Ishikawa (cell line): ENCODE results near the gene HSD3B2.

Experiments
- CEBPB ChIP-seq: IDR thresholded peaks from 2 replicates; pipeline ENCODE4 v1.6.1; 2012
- CREB1 ChIP-seq: IDR thresholded peaks from 2 replicates; pipeline ENCODE4 v1.6.1; 2012; ENCODE audit warnings: low read depth
- EGR1 ChIP-seq: IDR thresholded peaks from 2 replicates; pipeline ENCODE4 v1.6.1; 2012
- EP300 ChIP-seq: IDR thresholded peaks from 2 replicates; pipeline ENCODE4 v1.6.1; 2012; ENCODE audit warnings: borderline replicate concordance
- FOXM1 ChIP-seq: IDR thresholded peaks from 2 replicates; pipeline ENCODE4 v1.6.1; 2012; ENCODE audit warnings: low read depth, borderline replicate concordance
- NFIC ChIP-seq: IDR thresholded peaks from 2 replicates; pipeline ENCODE4 v1.6.1; 2012
- RAD21 ChIP-seq: IDR thresholded peaks from 2 replicates; pipeline ENCODE4 v1.6.1; 2012; ENCODE audit warnings: low read depth
- TAF1 ChIP-seq: IDR thresholded peaks from 2 replicates; pipeline ENCODE4 v1.6.1; 2012; ENCODE audit warnings: low read depth, mild to moderate bottlenecking
- TCF12 ChIP-seq: IDR thresholded peaks from 2 replicates; pipeline ENCODE4 v1.6.1; 2012; ENCODE audit warnings: low read depth
- TEAD4 ChIP-seq: IDR thresholded peaks from 2 replicates; pipeline ENCODE4 v1.6.1; 2012
- YY1 ChIP-seq: IDR thresholded peaks from 2 replicates; pipeline ENCODE4 v1.6.1; 2012; ENCODE audit warnings: low read depth
- ZBTB7A ChIP-seq: IDR thresholded peaks from 2 replicates; pipeline ENCODE4 v1.6.1; 2012; ENCODE audit warnings: low read depth
- TF ChIP-seq, protein P1 (sequence below): IDR thresholded peaks from 2 replicates; pipeline ENCODE4 v1.6.1; 2012
- TF ChIP-seq, protein P2 (sequence below): IDR thresholded peaks from 2 replicates; pipeline ENCODE4 v1.6.1; 2012
- TF ChIP-seq, protein P3 (sequence below): IDR thresholded peaks from 2 replicates; pipeline ENCODE4 v1.6.1; 2012; ENCODE audit warnings: low read depth, mild to moderate bottlenecking

HSD3B2 gene

DNA sequence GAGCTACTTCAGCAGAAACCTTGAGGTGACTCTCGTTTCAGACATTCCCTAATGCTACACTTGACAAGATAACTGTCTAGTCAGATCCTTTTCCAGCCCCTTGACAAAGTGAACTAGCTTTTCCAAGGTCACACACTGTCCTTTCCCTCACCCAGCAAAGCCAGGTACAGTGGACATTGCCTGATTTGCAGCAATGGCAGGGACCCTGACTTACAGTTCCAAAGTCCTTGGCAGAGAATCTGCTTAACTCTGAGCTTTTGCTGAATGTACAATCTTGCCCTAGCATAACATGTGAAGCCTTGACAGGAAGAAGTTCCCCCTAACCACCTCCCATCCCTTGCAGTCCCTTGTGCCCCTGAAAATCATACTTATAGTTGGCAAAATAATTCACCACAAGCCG is 37.1 kb downstream of the HSD3B2 start:
- TF ChIP-seq, protein P1, sequence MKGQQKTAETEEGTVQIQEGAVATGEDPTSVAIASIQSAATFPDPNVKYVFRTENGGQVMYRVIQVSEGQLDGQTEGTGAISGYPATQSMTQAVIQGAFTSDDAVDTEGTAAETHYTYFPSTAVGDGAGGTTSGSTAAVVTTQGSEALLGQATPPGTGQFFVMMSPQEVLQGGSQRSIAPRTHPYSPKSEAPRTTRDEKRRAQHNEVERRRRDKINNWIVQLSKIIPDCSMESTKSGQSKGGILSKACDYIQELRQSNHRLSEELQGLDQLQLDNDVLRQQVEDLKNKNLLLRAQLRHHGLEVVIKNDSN: no peak
- TF ChIP-seq, protein P2, sequence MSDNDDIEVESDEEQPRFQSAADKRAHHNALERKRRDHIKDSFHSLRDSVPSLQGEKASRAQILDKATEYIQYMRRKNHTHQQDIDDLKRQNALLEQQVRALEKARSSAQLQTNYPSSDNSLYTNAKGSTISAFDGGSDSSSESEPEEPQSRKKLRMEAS: no peak
- TF ChIP-seq TAF1 (no peak), FOXM1 (no peak), NFIC (no peak), ZBTB7A (no peak)
- TF ChIP-seq, protein P3, sequence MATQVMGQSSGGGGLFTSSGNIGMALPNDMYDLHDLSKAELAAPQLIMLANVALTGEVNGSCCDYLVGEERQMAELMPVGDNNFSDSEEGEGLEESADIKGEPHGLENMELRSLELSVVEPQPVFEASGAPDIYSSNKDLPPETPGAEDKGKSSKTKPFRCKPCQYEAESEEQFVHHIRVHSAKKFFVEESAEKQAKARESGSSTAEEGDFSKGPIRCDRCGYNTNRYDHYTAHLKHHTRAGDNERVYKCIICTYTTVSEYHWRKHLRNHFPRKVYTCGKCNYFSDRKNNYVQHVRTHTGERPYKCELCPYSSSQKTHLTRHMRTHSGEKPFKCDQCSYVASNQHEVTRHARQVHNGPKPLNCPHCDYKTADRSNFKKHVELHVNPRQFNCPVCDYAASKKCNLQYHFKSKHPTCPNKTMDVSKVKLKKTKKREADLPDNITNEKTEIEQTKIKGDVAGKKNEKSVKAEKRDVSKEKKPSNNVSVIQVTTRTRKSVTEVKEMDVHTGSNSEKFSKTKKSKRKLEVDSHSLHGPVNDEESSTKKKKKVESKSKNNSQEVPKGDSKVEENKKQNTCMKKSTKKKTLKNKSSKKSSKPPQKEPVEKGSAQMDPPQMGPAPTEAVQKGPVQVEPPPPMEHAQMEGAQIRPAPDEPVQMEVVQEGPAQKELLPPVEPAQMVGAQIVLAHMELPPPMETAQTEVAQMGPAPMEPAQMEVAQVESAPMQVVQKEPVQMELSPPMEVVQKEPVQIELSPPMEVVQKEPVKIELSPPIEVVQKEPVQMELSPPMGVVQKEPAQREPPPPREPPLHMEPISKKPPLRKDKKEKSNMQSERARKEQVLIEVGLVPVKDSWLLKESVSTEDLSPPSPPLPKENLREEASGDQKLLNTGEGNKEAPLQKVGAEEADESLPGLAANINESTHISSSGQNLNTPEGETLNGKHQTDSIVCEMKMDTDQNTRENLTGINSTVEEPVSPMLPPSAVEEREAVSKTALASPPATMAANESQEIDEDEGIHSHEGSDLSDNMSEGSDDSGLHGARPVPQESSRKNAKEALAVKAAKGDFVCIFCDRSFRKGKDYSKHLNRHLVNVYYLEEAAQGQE: no peak

DNA sequence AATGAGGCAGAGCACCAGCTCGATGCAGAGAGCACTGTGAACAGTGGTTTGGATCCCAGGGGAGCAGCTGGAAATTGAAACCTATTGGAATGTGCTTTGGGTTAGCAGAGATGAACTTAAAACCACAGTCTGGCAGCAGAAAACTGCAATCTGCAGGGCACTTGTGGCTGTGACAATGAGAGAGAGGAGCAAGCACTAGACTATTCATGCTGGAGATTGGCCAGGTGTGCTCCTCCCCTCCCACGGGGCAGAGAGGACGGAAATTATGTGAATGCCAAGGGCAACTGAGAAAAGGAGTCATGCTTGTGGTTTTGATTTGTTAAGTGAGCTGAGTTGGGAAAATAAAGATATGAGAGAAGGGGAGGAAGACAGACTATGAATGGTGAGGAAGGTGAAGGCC is 38.1 kb downstream of the HSD3B2 start:
- TF ChIP-seq TCF12 (no peak), EGR1 (no peak), NFIC (no peak), RAD21 (no peak), CREB1 (no peak), ZBTB7A (no peak), CEBPB (no peak), YY1 (no peak), TAF1 (no peak), EP300 (no peak), FOXM1 (no peak), TEAD4 (no peak)
- TF ChIP-seq, protein P3: no peak
- TF ChIP-seq, protein P2: no peak
- TF ChIP-seq, protein P1: no peak

DNA sequence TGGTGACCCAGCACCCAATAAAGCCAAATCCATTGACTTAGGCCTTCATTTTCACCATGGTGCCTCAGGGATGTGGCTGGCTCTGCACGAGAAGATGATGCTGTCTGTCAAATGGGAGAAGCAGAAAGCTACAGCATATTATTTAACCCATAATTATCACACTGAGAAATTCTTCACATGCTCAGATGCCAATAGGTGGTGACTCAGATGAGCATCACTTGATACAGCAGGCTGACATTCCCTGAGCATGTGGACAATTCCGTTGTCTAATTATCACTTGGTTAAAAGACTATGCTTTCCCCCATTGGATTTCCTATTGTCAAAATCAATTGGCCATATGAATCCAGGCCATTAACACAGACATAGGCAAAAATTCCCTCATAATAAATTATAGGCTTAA is 48.0 kb downstream of the HSD3B2 start:
- TF ChIP-seq EGR1: no peak
- TF ChIP-seq NFIC: no peak
- no peak for TF ChIP-seq EP300
- no peak for TF ChIP-seq YY1

DNA sequence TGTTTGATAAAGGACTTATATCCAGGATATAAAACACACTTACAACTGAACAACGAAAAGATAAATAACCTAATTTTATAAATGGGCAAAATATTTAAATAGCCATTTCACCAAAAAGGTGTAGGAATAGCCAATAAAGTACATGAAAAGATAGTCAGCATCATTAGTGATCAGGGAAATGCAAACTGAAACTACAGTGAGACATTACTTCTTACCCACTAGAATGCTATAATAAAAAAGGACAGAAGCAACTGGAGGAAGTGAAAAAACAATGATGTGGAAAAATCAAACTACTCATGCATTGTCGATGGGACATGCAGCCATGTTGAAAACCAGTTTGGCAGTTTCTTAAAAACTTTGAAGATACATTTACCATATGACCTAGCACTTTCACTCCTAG is 48.6 kb downstream of the HSD3B2 start:
- TF ChIP-seq, protein P1: no peak
- TF ChIP-seq, protein P3: no peak
- no peak for TF ChIP-seq EGR1
- TF ChIP-seq RAD21: no peak
- TF ChIP-seq ZBTB7A: no peak
- TF ChIP-seq TCF12: no peak
- no peak for TF ChIP-seq NFIC
- TF ChIP-seq TEAD4: no peak
- no peak for TF ChIP-seq FOXM1
- no peak for TF ChIP-seq EP300
- TF ChIP-seq, protein P2: no peak
- TF ChIP-seq YY1: no peak

DNA sequence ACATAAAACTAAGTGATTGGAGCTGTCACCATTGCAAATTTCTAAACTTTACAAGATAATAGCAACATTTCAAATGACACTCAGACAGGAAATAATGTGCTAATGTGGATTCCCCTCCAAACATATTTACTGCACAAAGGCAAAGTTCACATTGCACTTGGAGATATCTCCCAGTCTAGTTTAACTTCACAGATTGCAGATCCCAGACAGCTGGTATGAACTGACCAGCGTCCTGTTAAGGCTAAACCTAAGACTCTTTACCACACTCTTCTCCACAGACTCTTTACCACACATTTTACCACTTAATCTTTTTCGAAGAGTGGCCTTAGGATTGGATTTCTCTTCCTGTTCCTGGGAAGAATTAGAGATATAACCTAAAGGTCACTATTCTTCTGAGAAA is 51.5 kb downstream of the HSD3B2 start:
- TF ChIP-seq FOXM1 (no peak), YY1 (no peak), NFIC (no peak), TCF12 (no peak), EGR1 (no peak), TEAD4 (no peak), TAF1 (no peak), RAD21 (no peak), CREB1 (no peak), EP300 (no peak), CEBPB (no peak), ZBTB7A (no peak)
- TF ChIP-seq, protein P1: no peak
- TF ChIP-seq, protein P3: no peak
- TF ChIP-seq, protein P2: no peak
